Duodenal mucosa (tissue), 2 donors: ENCODE results near the gene MACROD1.

Experiments
- H3K27ac ChIP-seq: one replicate; pipeline ENCODE4 v1.7.0; 2013; ENCODE audit warnings: low read depth, low read length
- H3K27me3 ChIP-seq, 2 donors: one replicate each; pipeline ENCODE4 v1.7.0; 2013; ENCODE audit warnings: low read length in 2 of 2, control low read depth in 1 of 2; ENCODE audit not compliant: insufficient read depth in 2 of 2, control insufficient read depth in 1 of 2
- H3K36me3 ChIP-seq, 2 donors: one replicate each; pipeline ENCODE4 v1.7.0; 2013; ENCODE audit warnings: low read length in 2 of 2, control low read depth in 1 of 2; ENCODE audit not compliant: insufficient read depth in 2 of 2, control insufficient read depth in 1 of 2
- H3K4me1 ChIP-seq, 2 donors: one replicate each; pipeline ENCODE4 v1.7.0; 2013; ENCODE audit warnings: low read length in 2 of 2, control low read depth in 1 of 2; ENCODE audit not compliant: insufficient read depth in 2 of 2, control insufficient read depth in 1 of 2
- H3K4me3 ChIP-seq, 2 donors: one replicate each; pipeline ENCODE4 v1.7.0; 2013; ENCODE audit warnings: low read length in 2 of 2, low read depth in 1 of 2
- H3K9ac ChIP-seq, 2 donors: one replicate each; pipeline ENCODE4 v1.7.0; 2013; ENCODE audit warnings: low read length in 2 of 2, low read depth in 1 of 2
- H3K9me3 ChIP-seq, 2 donors: one replicate each; pipeline ENCODE4 v1.7.0; 2013; ENCODE audit warnings: low read length in 2 of 2, control low read depth in 1 of 2; ENCODE audit not compliant: control insufficient read depth in 1 of 2

Gene MACROD1

GRCh38 chr11:64092111-64092760, 73.7 kb downstream of the MACROD1 start:
- peaks cover 0 to 4% of the 10 kb centered on the region in 2 donors for H3K4me1 ChIP-seq
- no peaks in the 10 kb centered on the region for H3K36me3 ChIP-seq
- no peaks in the 10 kb centered on the region for H3K9me3 ChIP-seq
- H3K27ac ChIP-seq = no peak overlapping the region
- no peak overlapping the region for H3K9ac ChIP-seq
- H3K27me3 ChIP-seq = no peaks in the 10 kb centered on the region
- H3K4me3 ChIP-seq = no peak overlapping the region

DNA sequence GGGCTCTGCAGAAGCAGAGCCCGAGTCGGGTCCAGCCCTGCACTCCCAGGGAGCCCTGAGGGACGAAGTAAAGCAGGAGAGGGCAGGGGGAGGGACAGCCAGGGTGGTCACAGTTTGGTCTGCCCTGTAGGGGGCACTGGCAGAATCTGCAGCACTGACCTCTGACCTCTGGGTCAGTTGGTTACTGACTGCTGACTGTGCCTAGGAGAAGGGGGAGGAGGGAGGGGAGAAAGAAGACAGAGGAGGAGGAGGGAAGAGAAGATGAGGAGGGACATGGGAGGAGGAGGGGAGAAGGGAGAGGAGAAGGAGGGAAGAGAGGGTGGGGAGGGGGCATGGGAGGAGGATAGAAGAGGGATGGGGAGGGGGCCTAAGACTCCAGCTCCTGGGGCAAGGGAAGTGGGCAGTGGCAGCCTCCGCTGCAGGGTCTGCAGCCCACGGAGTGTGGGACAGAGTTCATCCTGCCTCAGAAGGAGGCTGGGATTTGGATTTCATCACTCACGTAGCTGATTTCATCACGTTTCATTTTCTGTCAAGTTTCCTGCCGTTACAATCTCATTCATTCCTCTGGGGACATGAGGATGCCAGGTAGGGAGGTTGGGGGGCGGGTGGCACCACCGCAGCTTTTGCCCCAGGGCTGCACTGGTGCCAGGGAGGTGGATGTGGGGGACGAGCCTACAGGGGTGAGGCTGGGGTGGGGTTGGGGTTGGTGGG, 75.0 kb downstream of the MACROD1 start:
- H3K27me3 ChIP-seq = no peaks in the 10 kb centered on the region
- H3K36me3 ChIP-seq = no peaks in the 10 kb centered on the region
- H3K9me3 ChIP-seq = no peaks in the 10 kb centered on the region
- H3K4me3 ChIP-seq = no peak overlapping the region
- peaks cover 0 to 4% of the 10 kb centered on the region in 2 donors for H3K4me1 ChIP-seq
- no peak overlapping the region for H3K9ac ChIP-seq
- H3K27ac ChIP-seq = no peak overlapping the region

- no peaks in the 10 kb centered on the region for H3K36me3 ChIP-seq
- no peaks in the 10 kb centered on the region for H3K27me3 ChIP-seq
- H3K9ac ChIP-seq = no peak overlapping the region
- peaks cover 0 to 4% of the 10 kb centered on the region in 2 donors for H3K4me1 ChIP-seq
- H3K27ac ChIP-seq = no peak overlapping the region
- H3K9me3 ChIP-seq = no peaks in the 10 kb centered on the region
- no peak overlapping the region for H3K4me3 ChIP-seq
These were observed 75.8 kb downstream of the MACROD1 start for GRCh38 chr11:64089915-64090805.

DNA sequence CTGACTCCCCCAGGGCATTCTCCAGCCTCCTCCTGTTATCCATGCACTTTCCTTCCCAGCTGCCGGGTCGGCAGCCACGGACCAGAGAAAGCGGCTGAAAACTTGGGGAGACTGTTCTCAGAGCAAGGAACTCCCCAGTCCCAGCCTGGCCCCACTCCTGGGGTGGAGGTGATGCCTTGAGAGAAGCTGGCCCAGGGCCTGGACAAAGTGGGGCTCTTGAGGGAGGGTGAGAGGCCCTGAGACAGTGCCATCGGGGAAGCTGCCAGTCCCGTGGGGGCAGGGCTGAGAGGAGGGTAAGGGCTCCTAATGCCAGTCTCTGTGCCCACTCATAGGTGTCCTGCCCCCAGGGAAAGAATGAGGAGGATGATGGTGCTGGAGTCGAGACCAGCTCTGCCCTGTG, 76.4 kb downstream of the MACROD1 start:
- H3K4me3 ChIP-seq = no peak overlapping the region
- no peaks in the 10 kb centered on the region for H3K36me3 ChIP-seq
- peaks cover 0 to under 1% of the 10 kb centered on the region in 2 donors for H3K4me1 ChIP-seq
- H3K27me3 ChIP-seq = no peaks in the 10 kb centered on the region
- H3K27ac ChIP-seq = no peak overlapping the region
- H3K9me3 ChIP-seq = no peaks in the 10 kb centered on the region
- H3K9ac ChIP-seq = no peak overlapping the region

DNA sequence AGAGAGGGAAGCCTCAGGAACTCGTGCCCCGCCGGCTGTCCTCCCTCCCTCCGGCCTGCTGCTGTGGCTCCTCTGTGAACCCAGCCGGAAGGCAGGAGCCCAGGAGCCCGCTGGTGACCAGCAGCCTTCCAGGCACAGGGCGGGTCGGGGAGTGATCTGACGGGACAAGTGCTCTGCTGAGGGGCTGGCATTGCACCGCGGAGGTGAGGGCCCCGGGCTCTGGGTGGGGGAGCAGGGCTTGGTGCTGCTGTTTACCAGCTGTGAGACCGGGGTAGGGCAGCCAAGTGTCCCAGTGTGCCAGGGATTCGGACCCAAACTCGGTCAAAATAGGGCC, 76.9 kb downstream of the MACROD1 start:
- Histone ChIP-seq H3K4me1 (no peaks in the 10 kb centered on the region), H3K27me3 (no peaks in the 10 kb centered on the region), H3K27ac (no peak overlapping the region), H3K9me3 (no peaks in the 10 kb centered on the region), H3K9ac (no peak overlapping the region), H3K36me3 (no peaks in the 10 kb centered on the region), H3K4me3 (no peak overlapping the region)

- Histone ChIP-seq H3K4me3 (no peak overlapping the region), H3K9ac (no peak overlapping the region), H3K4me1 (no peaks in the 10 kb centered on the region), H3K27me3 (no peaks in the 10 kb centered on the region), H3K27ac (no peak overlapping the region), H3K9me3 (no peaks in the 10 kb centered on the region), H3K36me3 (no peaks in the 10 kb centered on the region)
These were observed 77.5 kb downstream of the MACROD1 start for GRCh38 chr11:64088162-64089026.

DNA sequence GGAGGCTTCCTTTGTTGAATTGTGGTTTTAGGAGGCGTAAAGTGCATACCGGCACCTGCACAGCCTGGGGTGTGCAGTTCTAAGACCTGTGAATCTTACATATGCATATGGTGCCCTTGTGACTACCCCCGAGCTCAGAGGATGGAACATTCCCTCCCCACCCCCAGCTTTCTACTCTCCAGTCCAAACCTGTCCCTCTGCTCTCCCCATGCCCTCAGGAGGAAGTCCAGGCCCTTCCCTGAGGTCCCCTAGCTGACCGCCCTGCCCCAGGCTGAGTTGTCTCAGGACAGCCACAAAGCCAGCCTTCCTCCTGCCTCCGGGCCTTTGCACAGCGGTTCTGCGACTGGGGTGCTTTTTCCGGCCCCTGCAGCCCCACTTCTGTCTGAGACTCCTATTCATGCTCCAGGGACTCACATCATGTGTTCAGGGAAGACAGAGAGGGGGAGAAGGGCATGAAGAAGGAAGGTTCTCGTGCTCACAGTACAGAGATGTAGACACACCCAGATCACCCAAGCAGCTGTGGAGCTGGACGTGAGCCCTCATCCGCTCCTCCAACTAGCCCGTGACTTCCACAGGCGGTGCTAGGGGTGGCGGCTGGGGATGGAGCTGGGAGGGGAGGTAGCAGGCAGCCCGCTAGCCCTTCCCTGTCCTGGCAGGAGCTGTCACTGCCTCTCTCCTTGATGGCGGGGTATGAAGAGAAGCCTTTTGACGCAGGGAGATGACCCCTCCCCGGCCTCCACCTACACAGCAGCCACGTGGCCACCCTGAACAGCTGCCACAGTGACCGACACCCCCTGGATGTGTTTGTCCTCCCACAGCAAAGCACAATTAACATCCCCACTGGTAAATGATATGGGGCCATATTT, 79.4 kb downstream of the MACROD1 start:
- Histone ChIP-seq H3K9me3 (no peaks in the 10 kb centered on the region), H3K36me3 (no peaks in the 10 kb centered on the region), H3K27me3 (no peaks in the 10 kb centered on the region), H3K4me1 (no peaks in the 10 kb centered on the region), H3K4me3 (no peak overlapping the region), H3K27ac (no peak overlapping the region), H3K9ac (no peak overlapping the region)

GRCh38 chr11:64085906-64086257, 80.0 kb downstream of the MACROD1 start:
- no peak overlapping the region for H3K4me3 ChIP-seq
- H3K27me3 ChIP-seq = no peaks in the 10 kb centered on the region
- no peaks in the 10 kb centered on the region for H3K4me1 ChIP-seq
- no peak overlapping the region for H3K27ac ChIP-seq
- H3K9ac ChIP-seq = no peak overlapping the region
- H3K9me3 ChIP-seq = no peaks in the 10 kb centered on the region
- no peaks in the 10 kb centered on the region for H3K36me3 ChIP-seq

DNA sequence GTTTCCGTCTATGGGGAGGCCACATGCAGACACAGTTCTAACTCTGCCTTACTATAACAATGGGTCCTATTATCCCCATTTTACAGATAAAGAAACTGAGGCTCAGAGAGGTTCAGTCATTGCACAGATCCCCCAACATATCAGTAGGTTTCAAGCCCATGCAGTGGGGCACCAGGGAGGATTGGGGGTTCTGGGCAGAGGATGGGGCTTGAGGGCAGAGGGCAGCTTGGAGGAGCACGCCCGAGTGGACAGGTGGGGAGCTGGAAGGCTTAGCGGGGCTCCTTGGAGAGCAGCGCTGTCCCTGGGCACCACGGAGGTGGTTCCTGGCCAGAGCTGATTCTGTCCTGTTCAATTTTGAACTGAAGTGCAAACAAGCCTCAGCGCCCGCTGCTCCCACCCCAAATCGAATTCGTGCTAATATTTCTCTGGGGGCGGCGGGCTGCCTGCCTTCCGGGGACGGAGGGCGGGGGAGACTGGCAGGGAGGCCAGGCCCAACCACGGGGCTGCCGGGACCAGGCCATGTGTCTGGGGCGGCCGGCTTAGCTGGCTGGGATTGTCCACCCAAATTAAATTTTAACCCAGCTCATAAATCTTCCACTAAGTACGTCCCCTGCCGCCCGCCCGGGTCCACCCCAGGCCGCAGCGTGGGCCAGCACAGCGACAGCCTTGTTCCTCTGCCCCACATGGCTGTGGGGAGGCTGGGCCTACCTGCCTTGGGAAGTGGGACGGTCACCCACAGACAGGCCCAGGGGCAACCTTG, 80.8 kb downstream of the MACROD1 start:
- Histone ChIP-seq H3K27ac (no peak overlapping the region), H3K4me1 (no peaks in the 10 kb centered on the region), H3K36me3 (no peaks in the 10 kb centered on the region), H3K27me3 (no peaks in the 10 kb centered on the region), H3K4me3 (no peak overlapping the region), H3K9ac (no peak overlapping the region), H3K9me3 (no peaks in the 10 kb centered on the region)
